HepG2 (cell line): ENCODE results near the gene WIPF2. TPM values are rescaled to one million over a fixed set of nuclear protein-coding genes. Genes with fewer than 3 reads are reported as not detected.

Experiments used
- ATAC-seq: fragments of 200-7000 bp; cut with Tn5 transposase; 3 replicates; pipeline ENCODE4 v1.9.1; 2020; ENCODE audit warnings: mild to moderate bottlenecking, moderate library complexity
- BruUV-seq: library from RNA; stranded (reverse); fragments of 400-500 nt; replicated peaks from 2 replicates; lab custom pipeline; 2021; lab: Mats Ljungman, UMichigan
- CTCF ChIA-PET: fragments of 300-600 bp; formaldehyde crosslinking; extraction: SDS; loops from one replicate; lab custom pipeline; 2021; ENCODE audit warnings: low total read pairs, inconsistent platforms, low intra/inter-chr PET ratio; lab: Yijun Ruan, JAX
- POLR2A ChIA-PET: fragments of 350-600 bp; sonication (Branson Sonifier 250); formaldehyde crosslinking; loops from one replicate; lab custom pipeline; 2020; ENCODE audit warnings: antibody characterized with exemption, inconsistent platforms; lab: Yijun Ruan, JAX
- DNase-seq: peaks from one replicate; pipeline ENCODE4 v3.0.0-alpha.2; 2015; ENCODE audit warnings: low spot score
- FAIRE-seq: peaks from 3 replicates; lab custom pipeline; 2011; peaks lifted over from hg19 to GRCh38; lab: Jason Lieb, UNC
- H2AFZ ChIP-seq: one replicate; pipeline ENCODE4 v1.6.1; 2011; ENCODE audit warnings: low read length, inconsistent platforms
- H3K27ac ChIP-seq: fragments of 300-600 bp; 3 replicates; pipeline ENCODE4 v1.8.0; 2011; ENCODE audit warnings: mixed run types, mild to moderate bottlenecking, mixed read lengths, low read length, inconsistent platforms; ENCODE audit not compliant: insufficient read depth; ENCODE audit errors: extremely low read length
- H3K27me3 ChIP-seq, 2 experiments: fragments of 200-600 bp in 1 of 2; 2 replicates in 1 of 2; 3 replicates in 1 of 2; pipeline versions ENCODE4 v1.6.0 to v1.8.0; 2011; ENCODE audit warnings: low read length in 2 of 2, mild to moderate bottlenecking in 2 of 2, moderate library complexity in 2 of 2, inconsistent platforms in 1 of 2; ENCODE audit not compliant: insufficient read depth in 2 of 2, control insufficient read depth in 1 of 2
- H3K36me3 ChIP-seq, 2 experiments: fragments of 200-600 bp in 1 of 2; replicated peaks in 1 of 2; 2 replicates in 1 of 2; 3 replicates in 1 of 2; pipeline versions ENCODE4 v1.5.1 to v1.8.0; 2011; ENCODE audit warnings: low read length in 2 of 2, inconsistent platforms in 1 of 2; ENCODE audit not compliant: insufficient read depth in 2 of 2, control insufficient read depth in 1 of 2
- H3K4me1 ChIP-seq: 2 replicates; pipeline ENCODE4 v1.5.1; 2012; ENCODE audit warnings: low read length, inconsistent platforms; ENCODE audit not compliant: insufficient read depth
- H3K4me2 ChIP-seq: 2 replicates; pipeline ENCODE4 v1.6.0; 2011; ENCODE audit warnings: low read depth, low read length, inconsistent platforms
- H3K4me3 ChIP-seq, 3 experiments: fragments of 200-600 bp in 1 of 3; sonication (generic), shearing (Covaris generic) in 1 of 3; replicated peaks in 1 of 3; 2 replicates each; pipeline ENCODE4 v1.5.1; 2011 to 2016; ENCODE audit warnings: low read length in 3 of 3, inconsistent platforms in 2 of 3, low read depth in 2 of 3, mild to moderate bottlenecking in 2 of 3, control low read depth in 1 of 3, mixed read lengths in 1 of 3; ENCODE audit not compliant: insufficient read depth in 1 of 3
- H3K79me2 ChIP-seq: one replicate; pipeline ENCODE4 v1.6.1; 2011; ENCODE audit warnings: low read length, inconsistent platforms; ENCODE audit not compliant: insufficient read depth
- H3K9ac ChIP-seq: 2 replicates; pipeline ENCODE4 v1.6.0; 2011; ENCODE audit warnings: mild to moderate bottlenecking, low read depth, low read length, inconsistent platforms; ENCODE audit not compliant: insufficient read depth
- H3K9me3 ChIP-seq: 2 replicates; pipeline ENCODE4 v1.5.1; 2012; ENCODE audit warnings: mild to moderate bottlenecking, low read length
- H4K20me1 ChIP-seq: 2 replicates; pipeline ENCODE4 v1.6.0; 2011; ENCODE audit warnings: inconsistent platforms, mild to moderate bottlenecking, low read length, moderate library complexity; ENCODE audit not compliant: insufficient read depth
- ARNTL ChIP-seq: sonication (generic); formaldehyde crosslinking; IDR thresholded peaks from 2 replicates; pipeline ENCODE4 v1.4.0; 2020; ENCODE audit warnings: mild to moderate bottlenecking, missing genetic modification reagents
- EZH2 ChIP-seq: conservative IDR thresholded peaks from 2 replicates; pipeline ENCODE4 v1.6.1; 2012; ENCODE audit warnings: mild to moderate bottlenecking, low read depth, low read length, moderate library complexity
- JUNB ChIP-seq: sonication (generic); formaldehyde crosslinking; IDR thresholded peaks from 2 replicates; pipeline ENCODE4 v1.8.0; 2022; ENCODE audit warnings: missing genetic modification reagents, mild to moderate bottlenecking, borderline replicate concordance
- NR0B2 ChIP-seq: sonication (generic); formaldehyde crosslinking; IDR thresholded peaks from 2 replicates; pipeline ENCODE4 v1.4.0; 2020; ENCODE audit warnings: mild to moderate bottlenecking, missing genetic modification reagents
- ZBTB25 ChIP-seq: IDR thresholded peaks from 2 replicates; pipeline ENCODE4 v1.6.1; 2018; ENCODE audit warnings: missing genetic modification reagents
- ZFX ChIP-seq: sonication (generic); formaldehyde crosslinking; IDR thresholded peaks from 2 replicates; pipeline ENCODE4 v1.4.0; 2020; ENCODE audit warnings: mild to moderate bottlenecking, low read depth, missing genetic modification reagents, moderate library complexity
- ZNF18 ChIP-seq: sonication (generic); formaldehyde crosslinking; IDR thresholded peaks from 2 replicates; pipeline ENCODE4 v1.8.0; 2022; ENCODE audit warnings: mild to moderate bottlenecking, missing genetic modification reagents; ENCODE audit not compliant: insufficient replicate concordance
- ZNF746 ChIP-seq: sonication (generic); formaldehyde crosslinking; IDR thresholded peaks from 2 replicates; pipeline ENCODE4 v1.8.0; 2022; ENCODE audit warnings: mild to moderate bottlenecking, missing genetic modification reagents
- WGBS: methylation state at CpG from one replicate; pipeline ENCODE4 v1.1.6; 2017; ENCODE audit warnings: low lambda C conversion rate; 5-methylcytosine and 5-hydroxymethylcytosine counted together
- in situ Hi-C: cut with HindIII; loops from 2 replicates; pipeline ENCODE4 v1.10.0; 2017; ENCODE audit warnings: low pct_unique_long_range_greater_than_20kb; ENCODE audit not compliant: extremely low pct_ligation_motif_present
- intact Hi-C: fragments of 100-400 bp; cut with micrococcal nuclease; formaldehyde crosslinking; loops from one replicate; pipeline ENCODE4 v1.10.0; 2022; ENCODE audit not compliant: unreplicated experiment
- polyA plus RNA-seq, 8 experiments: library from polyadenylated mRNA; depleted of rRNA in 3 of 8; stranded (reverse) in 7 of 8; unstranded in 1 of 8; fragments of >200 nt; fragmentation: Illumina TruSeq in 4 of 8; extraction: Trizol in 4 of 8; gene quantifications; 2 replicates each; pipeline versions ENCODE4 v1.2.1 to v1.2.3, GENCODE V29; 2011 to 2016; ENCODE audit warnings: low read depth in 4 of 8, missing spikeins in 1 of 8, mixed read lengths in 1 of 8; ENCODE audit not compliant: insufficient read depth in 1 of 8
- total RNA-seq, 5 experiments: library from RNA; depleted of rRNA; stranded (reverse); fragments of >200 nt; fragmentation: Illumina TruSeq; extraction: Trizol; gene quantifications; 2 replicates each; pipeline ENCODE4 v1.2.3, GENCODE V29; 2016; ENCODE audit warnings: low read depth in 1 of 5

The WIPF2 gene
- total and polyA plus RNA-seq, 2 of the 13 experiments (the other 11 are each of a cell fraction or from before 2014, with no cell fraction given): 7.2 to 10.8 TPM

- Histone ChIP-seq H3K27ac (no peak overlapping the region), H3K27me3 (no peaks in the 10 kb centered on the region), H3K79me2 (no peaks in the 10 kb centered on the region), H3K36me3 (peaks cover 28 to 72% of the 10 kb centered on the region in 2 experiments), H3K9ac (no peak overlapping the region), H2AFZ (no peak overlapping the region), H3K9me3 (no peaks in the 10 kb centered on the region), H3K4me2 (no peak overlapping the region), H3K4me3 (no peak overlapping the region), H3K4me1 (peaks cover 3% of the 10 kb centered on the region), H4K20me1 (no peaks in the 10 kb centered on the region)
- intact Hi-C loops (no loop called here), in situ Hi-C loops (no loop called here)
- ChIA-PET CTCF (no interaction called here), POLR2A (no interaction called here)
- TF ChIP-seq ZNF746 (no peak), EZH2 (no peak), ZFX (CRISPR knock-in tag) (no peak), ZNF18 (CRISPR knock-in tag) (no peak), NR0B2 (CRISPR knock-in tag) (no peak), JUNB (CRISPR knock-in tag) (no peak), ZBTB25 (no peak), ARNTL (CRISPR knock-in tag) (no peak)
- WGBS: 100% methylated on average over 1 of the region's 1 CpG
- ATAC-seq (no peak), DNase-seq (no peak), FAIRE-seq (no peak)
- BruUV-seq: no TSS peak
These were observed 59.3 kb downstream of the WIPF2 start for GRCh38 chr17:40278414-40278813.
